K562 (cell line): Measurements from ENCODE around the gene OPCML. TPM values are rescaled to one million over a fixed set of nuclear protein-coding genes. Genes with fewer than 3 reads are reported as not detected.

Source experiments
- ATAC-seq: fragments of 200-7000 bp; cut with Tn5 transposase; 3 replicates; pipeline ENCODE4 v1.9.1; 2020; ENCODE audit warnings: moderate library complexity
- BruUV-seq: library from RNA; stranded (reverse); fragments of 400-500 nt; replicated peaks from 2 replicates; lab custom pipeline; 2021; lab: Mats Ljungman, UMichigan
- CTCF ChIA-PET: fragments of 300-600 bp; formaldehyde crosslinking; extraction: SDS; loops from one replicate; lab custom pipeline; 2021; ENCODE audit warnings: low intra/inter-chr PET ratio; lab: Yijun Ruan, JAX
- POLR2A ChIA-PET: fragments of 300-600, 350-650 bp; sonication (Branson Sonifier 250); formaldehyde crosslinking; extraction: SDS; loops from one replicate; lab custom pipeline; 2021; ENCODE audit warnings: antibody characterized with exemption, inconsistent platforms; lab: Yijun Ruan, JAX
- DNase-seq, 4 experiments: peaks; one replicate each; pipeline versions ENCODE4 v3.0.0 to v3.0.0-alpha.2; 2011 to 2018; ENCODE audit warnings: low spot score in 3 of 4, mixed read lengths in 3 of 4; ENCODE audit errors: extremely low read depth in 1 of 4
- FAIRE-seq: peaks from 2 replicates; lab custom pipeline; 2011; peaks lifted over from hg19 to GRCh38; lab: Jason Lieb, UNC
- H2AFZ ChIP-seq: 2 replicates; pipeline ENCODE4 v1.6.0; 2011; ENCODE audit warnings: low read depth, low read length, control low read depth, inconsistent platforms
- H3K27ac ChIP-seq: fragments of 200-600 bp; 3 replicates; pipeline ENCODE4 v1.8.0; 2011; ENCODE audit warnings: low read depth, mild to moderate bottlenecking, control low read depth, inconsistent platforms, low read length, moderate library complexity, mixed read lengths; ENCODE audit errors: extremely low read depth
- H3K27me3 ChIP-seq, 2 experiments: fragments of 300-600 bp in 1 of 2; 2 replicates in 1 of 2; 3 replicates in 1 of 2; pipeline versions ENCODE4 v1.6.0 to v1.8.0; 2011; ENCODE audit warnings: inconsistent platforms in 2 of 2, low read length in 2 of 2, mild to moderate bottlenecking in 1 of 2, mixed read lengths in 1 of 2, moderate library complexity in 1 of 2; ENCODE audit not compliant: control insufficient read depth in 2 of 2, insufficient read depth in 2 of 2
- H3K36me3 ChIP-seq: fragments of 300-600 bp; 3 replicates; pipeline ENCODE4 v1.8.0; 2011; ENCODE audit warnings: mild to moderate bottlenecking, low read length, inconsistent platforms; ENCODE audit not compliant: control insufficient read depth, insufficient read depth
- H3K4me1 ChIP-seq, 2 experiments: fragments of 200-600 bp in 1 of 2; replicated peaks in 1 of 2; 2 replicates in 1 of 2; 3 replicates in 1 of 2; pipeline versions ENCODE4 v1.5.1 to v1.8.0; 2011; ENCODE audit warnings: inconsistent platforms in 2 of 2, low read length in 2 of 2, mild to moderate bottlenecking in 1 of 2, mixed read lengths in 1 of 2, moderate library complexity in 1 of 2; ENCODE audit not compliant: control insufficient read depth in 2 of 2, insufficient read depth in 2 of 2
- H3K4me2 ChIP-seq: 2 replicates; pipeline ENCODE4 v1.6.1; 2011; ENCODE audit warnings: low read length, control low read depth, inconsistent platforms, mixed read lengths; ENCODE audit not compliant: insufficient read depth
- H3K4me3 ChIP-seq: fragments of 200-600 bp; sonication (generic), shearing (Covaris generic); 2 replicates; pipeline ENCODE4 v1.5.1; 2016; ENCODE audit warnings: control low read depth, inconsistent platforms
- H3K79me2 ChIP-seq: fragments of 200-600 bp; 3 replicates; pipeline ENCODE4 v1.8.0; 2011; ENCODE audit warnings: low read length, inconsistent platforms; ENCODE audit not compliant: control insufficient read depth, insufficient read depth
- H3K9ac ChIP-seq, 2 experiments: 2 replicates each; pipeline versions ENCODE4 v1.6.0 to v1.6.1; 2011; ENCODE audit warnings: low read depth in 2 of 2, low read length in 2 of 2, control low read depth in 1 of 2, inconsistent platforms in 1 of 2, mild to moderate bottlenecking in 1 of 2, mixed read lengths in 1 of 2; ENCODE audit not compliant: insufficient read depth in 1 of 2
- H3K9me1 ChIP-seq: one replicate; pipeline ENCODE4 v1.6.0; 2011; ENCODE audit warnings: inconsistent platforms, mild to moderate bottlenecking, low read length, moderate library complexity; ENCODE audit not compliant: control insufficient read depth, insufficient read depth
- H3K9me3 ChIP-seq: replicated peaks from 2 replicates; pipeline ENCODE4 v1.5.1; 2011; ENCODE audit warnings: low read depth, low read length, inconsistent platforms; ENCODE audit not compliant: control insufficient read depth, insufficient read depth
- H4K20me1 ChIP-seq: replicated peaks from 2 replicates; pipeline ENCODE4 v1.6.1; 2011; ENCODE audit warnings: low read length, inconsistent platforms, mixed read lengths; ENCODE audit not compliant: control insufficient read depth, insufficient read depth
- KAT2B ChIP-seq: IDR thresholded peaks from one replicate; pipeline ENCODE4 v1.6.1; 2012; ENCODE audit warnings: low read depth, mild to moderate bottlenecking, control low read depth, inconsistent platforms, low read length, moderate library complexity
- POLR3G ChIP-seq: IDR thresholded peaks from 2 replicates; pipeline ENCODE4 v1.6.1; 2011; ENCODE audit not compliant: insufficient read length, insufficient replicate concordance; ENCODE audit errors: extremely low read depth
- THAP7 ChIP-seq: fragments of 250-450 bp; sonication (Bioruptor Pico); IDR thresholded peaks from 2 replicates; pipeline ENCODE4 v1.5.0; 2021
- ZNF277 ChIP-seq: fragments of 250-450 bp; sonication (Bioruptor Pico); IDR thresholded peaks from 2 replicates; pipeline ENCODE4 v1.8.0; 2022; ENCODE audit warnings: inconsistent platforms, mild to moderate bottlenecking, moderate library complexity, borderline replicate concordance
- WGBS: fragments of 100-300 bp; shearing (Covaris generic); methylation state at CpG from one replicate; pipeline ENCODE4 v1.1.6; 2016; ENCODE audit warnings: low coverage, mixed read lengths; ENCODE audit not compliant: insufficient coverage; ENCODE audit errors: missing lambda C conversion rate; 5-methylcytosine and 5-hydroxymethylcytosine counted together
- in situ Hi-C: fragments of 300-500 bp; cut with MboI; formaldehyde crosslinking; loops from 4 replicates; pipeline ENCODE4 v1.15.0; 2018; ENCODE audit warnings: inconsistent platforms, mixed read lengths
- intact Hi-C: fragments of 100-400 bp; cut with micrococcal nuclease; formaldehyde crosslinking; loops from 2 replicates; pipeline ENCODE4 v1.14.2; 2022
- polyA plus RNA-seq, 8 experiments: library from polyadenylated mRNA; depleted of rRNA in 4 of 8; stranded (reverse) in 5 of 8; unstranded in 3 of 8; fragments of >200 nt; fragmentation: Nextera tagmentation in 2 of 8; fragmentation: Illumina TruSeq in 1 of 8; extraction: Ambion mirVana in 2 of 8; extraction: Trizol in 1 of 8; gene quantifications; 2 replicates each; pipeline versions ENCODE4 v1.2.1 to v1.2.3, GENCODE V29; 2011 to 2014; ENCODE audit warnings: inconsistent platforms in 1 of 8, missing spikeins in 1 of 8
- total RNA-seq, 7 experiments: library from RNA; depleted of rRNA in 6 of 7; stranded (reverse); fragments of >200 nt in 6 of 7; fragmentation: Illumina TruSeq in 2 of 7; extraction: Trizol in 2 of 7; gene quantifications; 2 replicates each; pipeline versions ENCODE4 v1.2.1 to v1.2.3, GENCODE V29; 2011 to 2021; ENCODE audit warnings: low replicate concordance in 1 of 7
- TF ChIP-seq, protein P1 (sequence below): fragments of 450-650 bp; IDR thresholded peaks from 2 replicates; pipeline ENCODE4 v1.7.0; 2016; ENCODE audit warnings: borderline replicate concordance
- TF ChIP-seq, protein P2 (sequence below): sonication (generic); formaldehyde crosslinking; IDR thresholded peaks from 2 replicates; pipeline ENCODE4 v1.8.0; 2022; ENCODE audit warnings: missing genetic modification reagents, mild to moderate bottlenecking, borderline replicate concordance
- TF ChIP-seq, protein P3 (sequence below), 3 experiments: IDR thresholded peaks in 2 of 3; conservative IDR thresholded peaks in 1 of 3; 2 replicates each; pipeline ENCODE4 v1.5.1; 2011 to 2012; ENCODE audit warnings: low read length in 3 of 3, mild to moderate bottlenecking in 3 of 3, control low read depth in 2 of 3, improper control_type of control experiment in 1 of 3, inconsistent platforms in 1 of 3, low read depth in 1 of 3, mixed read lengths in 1 of 3, moderate library complexity in 1 of 3; ENCODE audit not compliant: insufficient read depth in 2 of 3

Gene OPCML
- total and polyA plus RNA-seq, 9 of the 15 experiments (the other 6 are each of a cell fraction or from before 2014, with no cell fraction given), result not detected

GRCh38 chr11:133160754-133161153, 371.5 kb downstream of the OPCML start (continued):
- no peak for TF ChIP-seq THAP7 (CRISPR knock-in tag)
- no peak for TF ChIP-seq KAT2B
- TF ChIP-seq, protein P1, sequence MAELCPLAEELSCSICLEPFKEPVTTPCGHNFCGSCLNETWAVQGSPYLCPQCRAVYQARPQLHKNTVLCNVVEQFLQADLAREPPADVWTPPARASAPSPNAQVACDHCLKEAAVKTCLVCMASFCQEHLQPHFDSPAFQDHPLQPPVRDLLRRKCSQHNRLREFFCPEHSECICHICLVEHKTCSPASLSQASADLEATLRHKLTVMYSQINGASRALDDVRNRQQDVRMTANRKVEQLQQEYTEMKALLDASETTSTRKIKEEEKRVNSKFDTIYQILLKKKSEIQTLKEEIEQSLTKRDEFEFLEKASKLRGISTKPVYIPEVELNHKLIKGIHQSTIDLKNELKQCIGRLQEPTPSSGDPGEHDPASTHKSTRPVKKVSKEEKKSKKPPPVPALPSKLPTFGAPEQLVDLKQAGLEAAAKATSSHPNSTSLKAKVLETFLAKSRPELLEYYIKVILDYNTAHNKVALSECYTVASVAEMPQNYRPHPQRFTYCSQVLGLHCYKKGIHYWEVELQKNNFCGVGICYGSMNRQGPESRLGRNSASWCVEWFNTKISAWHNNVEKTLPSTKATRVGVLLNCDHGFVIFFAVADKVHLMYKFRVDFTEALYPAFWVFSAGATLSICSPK, result no peak
- no peak for TF ChIP-seq ZNF277
- no peak for TF ChIP-seq POLR3G

DNA sequence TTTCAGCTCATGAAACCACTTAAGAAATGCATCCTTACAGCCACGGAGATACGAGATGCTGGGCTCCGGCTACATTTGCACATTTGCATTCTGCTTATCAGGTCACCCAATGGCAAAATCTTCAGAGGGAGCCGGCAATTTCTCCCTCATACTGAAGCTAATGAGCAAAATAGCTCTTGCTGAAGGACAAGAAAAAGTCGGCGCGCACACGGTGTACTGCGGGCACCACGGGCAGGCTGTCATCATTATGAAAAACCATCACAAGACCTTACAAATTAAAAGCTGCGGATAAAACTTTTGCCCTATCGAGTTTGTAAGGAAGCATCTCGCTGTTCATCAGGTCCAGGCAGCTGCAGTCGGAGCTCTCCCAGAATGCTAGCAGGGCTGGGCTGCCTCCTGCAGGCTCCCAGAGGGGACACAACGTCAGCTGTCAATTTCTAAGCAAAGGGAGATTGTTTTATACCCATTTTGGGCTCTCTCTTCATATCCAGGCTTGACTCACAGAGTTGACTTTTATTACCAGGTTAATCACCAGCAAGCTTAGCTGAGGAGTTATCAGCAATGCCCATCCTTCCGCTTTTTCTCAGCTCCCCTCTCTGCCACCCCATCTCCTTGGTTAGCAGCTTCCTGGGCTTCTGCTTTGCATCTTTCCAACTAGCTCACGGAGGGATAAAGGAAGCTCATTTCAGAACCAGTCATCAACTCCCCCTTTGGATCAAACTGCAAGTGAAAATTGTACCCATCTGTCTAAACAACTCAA, 375.1 kb downstream of the OPCML start:
- no peaks in the 10 kb centered on the region for H3K27me3 ChIP-seq
- H3K4me3 ChIP-seq, result no peak overlapping the region
- CTCF ChIA-PET, result interaction anchor here (0.6 kb wide), 1 partner anchor 74 kb away, joined by 3 read pairs; no protein-coding TSS in a partner anchor
- intact Hi-C loops, result no loop called here
- in situ Hi-C loops, result no loop called here
- H3K4me2 ChIP-seq, result no peak overlapping the region
- DNase-seq (peak in 1 of 4 experiments; percentile 2), FAIRE-seq (no peak), ATAC-seq (no peak)
- no peaks in the 10 kb centered on the region for H4K20me1 ChIP-seq
- H3K36me3 ChIP-seq, result no peaks in the 10 kb centered on the region
- TF ChIP-seq, protein P2, sequence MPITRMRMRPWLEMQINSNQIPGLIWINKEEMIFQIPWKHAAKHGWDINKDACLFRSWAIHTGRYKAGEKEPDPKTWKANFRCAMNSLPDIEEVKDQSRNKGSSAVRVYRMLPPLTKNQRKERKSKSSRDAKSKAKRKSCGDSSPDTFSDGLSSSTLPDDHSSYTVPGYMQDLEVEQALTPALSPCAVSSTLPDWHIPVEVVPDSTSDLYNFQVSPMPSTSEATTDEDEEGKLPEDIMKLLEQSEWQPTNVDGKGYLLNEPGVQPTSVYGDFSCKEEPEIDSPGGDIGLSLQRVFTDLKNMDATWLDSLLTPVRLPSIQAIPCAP (CRISPR knock-in tag), result no peak
- TF ChIP-seq, protein P3, sequence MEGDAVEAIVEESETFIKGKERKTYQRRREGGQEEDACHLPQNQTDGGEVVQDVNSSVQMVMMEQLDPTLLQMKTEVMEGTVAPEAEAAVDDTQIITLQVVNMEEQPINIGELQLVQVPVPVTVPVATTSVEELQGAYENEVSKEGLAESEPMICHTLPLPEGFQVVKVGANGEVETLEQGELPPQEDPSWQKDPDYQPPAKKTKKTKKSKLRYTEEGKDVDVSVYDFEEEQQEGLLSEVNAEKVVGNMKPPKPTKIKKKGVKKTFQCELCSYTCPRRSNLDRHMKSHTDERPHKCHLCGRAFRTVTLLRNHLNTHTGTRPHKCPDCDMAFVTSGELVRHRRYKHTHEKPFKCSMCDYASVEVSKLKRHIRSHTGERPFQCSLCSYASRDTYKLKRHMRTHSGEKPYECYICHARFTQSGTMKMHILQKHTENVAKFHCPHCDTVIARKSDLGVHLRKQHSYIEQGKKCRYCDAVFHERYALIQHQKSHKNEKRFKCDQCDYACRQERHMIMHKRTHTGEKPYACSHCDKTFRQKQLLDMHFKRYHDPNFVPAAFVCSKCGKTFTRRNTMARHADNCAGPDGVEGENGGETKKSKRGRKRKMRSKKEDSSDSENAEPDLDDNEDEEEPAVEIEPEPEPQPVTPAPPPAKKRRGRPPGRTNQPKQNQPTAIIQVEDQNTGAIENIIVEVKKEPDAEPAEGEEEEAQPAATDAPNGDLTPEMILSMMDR (IDR thresholded peaks at IDR 0.05 in 2 of 3, conservative IDR thresholded peaks at IDR 0.05 in 1 of 3; ENCODE audit: insufficient read depth in 2 of 3, low read depth in 1 of 3, low read length in 3 of 3), result peak in 1 of 3 experiments; percentile 7; a peak in 1 of 6 replicates
- no peak overlapping the region for H2AFZ ChIP-seq
- no TSS peak for BruUV-seq
- POLR2A ChIA-PET, result interaction anchor here (0.7 kb wide), 1 partner anchor 18 kb away, joined by 3 read pairs; no protein-coding TSS in a partner anchor
- H3K4me1 ChIP-seq, result no peaks in the 10 kb centered on the region
- H3K79me2 ChIP-seq, result no peaks in the 10 kb centered on the region
- H3K9ac ChIP-seq, result no peak overlapping the region
- no peaks in the 10 kb centered on the region for H3K9me1 ChIP-seq
- no peaks in the 10 kb centered on the region for H3K9me3 ChIP-seq
- H3K27ac ChIP-seq, result no peak overlapping the region
- 1% methylated on average over 17 of the region's 17 CpGs for WGBS
